ENCODE data around the gene WWC2.

GRCh38 chr4:183347146-183347545 lies 248.1 kb downstream of the WWC2 start:
- TF ChIP-seq, protein P1, sequence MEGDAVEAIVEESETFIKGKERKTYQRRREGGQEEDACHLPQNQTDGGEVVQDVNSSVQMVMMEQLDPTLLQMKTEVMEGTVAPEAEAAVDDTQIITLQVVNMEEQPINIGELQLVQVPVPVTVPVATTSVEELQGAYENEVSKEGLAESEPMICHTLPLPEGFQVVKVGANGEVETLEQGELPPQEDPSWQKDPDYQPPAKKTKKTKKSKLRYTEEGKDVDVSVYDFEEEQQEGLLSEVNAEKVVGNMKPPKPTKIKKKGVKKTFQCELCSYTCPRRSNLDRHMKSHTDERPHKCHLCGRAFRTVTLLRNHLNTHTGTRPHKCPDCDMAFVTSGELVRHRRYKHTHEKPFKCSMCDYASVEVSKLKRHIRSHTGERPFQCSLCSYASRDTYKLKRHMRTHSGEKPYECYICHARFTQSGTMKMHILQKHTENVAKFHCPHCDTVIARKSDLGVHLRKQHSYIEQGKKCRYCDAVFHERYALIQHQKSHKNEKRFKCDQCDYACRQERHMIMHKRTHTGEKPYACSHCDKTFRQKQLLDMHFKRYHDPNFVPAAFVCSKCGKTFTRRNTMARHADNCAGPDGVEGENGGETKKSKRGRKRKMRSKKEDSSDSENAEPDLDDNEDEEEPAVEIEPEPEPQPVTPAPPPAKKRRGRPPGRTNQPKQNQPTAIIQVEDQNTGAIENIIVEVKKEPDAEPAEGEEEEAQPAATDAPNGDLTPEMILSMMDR (IDR thresholded peaks at IDR 0.05) = no peak
- no peak for TF ChIP-seq POLR2A (IDR thresholded peaks at IDR 0.05)
